Testis (tissue), 3 donors: Measurements from ENCODE around the gene PSD2. TPM values are rescaled to one million over a fixed set of nuclear protein-coding genes. Genes with fewer than 3 reads are reported as not detected.
A peak's percentile ranks its signal among the peaks of the same experiment; 100 is the strongest.

Experiments used
- DNase-seq: peaks from one replicate; pipeline ENCODE4 v3.0.0-alpha.2; 2019
- H3K27ac ChIP-seq, 2 donors: fragments of 200-600 bp; sonication (generic); one replicate each; pipeline ENCODE4 v1.5.1; 2019
- H3K27me3 ChIP-seq: fragments of 200-600 bp; sonication (generic); one replicate; pipeline ENCODE4 v1.5.1; 2019
- H3K36me3 ChIP-seq: fragments of 200-600 bp; sonication (generic); one replicate; pipeline ENCODE4 v1.5.1; 2017; ENCODE audit warnings: low read depth; ENCODE audit errors: missing control alignments
- H3K4me1 ChIP-seq: fragments of 200-600 bp; sonication (generic); one replicate; pipeline ENCODE4 v1.5.1; 2019
- H3K4me3 ChIP-seq, 2 donors: fragments of 200-600 bp; sonication (generic); one replicate each; pipeline ENCODE4 v1.5.1; 2017 to 2019
- H3K9me3 ChIP-seq: fragments of 200-600 bp; sonication (generic); one replicate; pipeline ENCODE4 v1.5.1; 2017
- POLR2A ChIP-seq: fragments of 450-650 bp; IDR thresholded peaks from one replicate; pipeline ENCODE4 v1.6.1; 2017; ENCODE audit warnings: antibody characterized with exemption, mild to moderate bottlenecking, moderate library complexity
- WGBS, 2 donors: methylation state at CpG; one replicate each; pipeline ENCODE4 v1.1.5; 2018; 5-methylcytosine and 5-hydroxymethylcytosine counted together
- intact Hi-C: fragments of 100-400 bp; cut with DNase I; formaldehyde crosslinking; loops from one replicate; pipeline ENCODE4 v1.15.1; 2023; ENCODE audit warnings: low total_unique reads
- polyA plus RNA-seq: library from polyadenylated mRNA; stranded (reverse); fragments of 350-450 nt; fragmentation: Illumina TruSeq; extraction: RNeasy Lipid Tissue Mini Kit (QIAGEN cat#74804); gene quantifications from one replicate; pipeline ENCODE4 v1.2.3, GENCODE V29; 2014; ENCODE audit warnings: low read depth, low replicate concordance; ENCODE audit not compliant: insufficient read depth
- total RNA-seq, 2 donors: library from RNA; depleted of rRNA; stranded (reverse); fragments of >200 nt; gene quantifications; one replicate each; pipeline ENCODE4 v1.2.3, GENCODE V29; 2016
- TF ChIP-seq, protein P1 (sequence below), 3 experiments: fragments of 450-650 bp in 2 of 3; fragments of 200-600 bp in 1 of 3; sonication (generic) in 1 of 3; IDR thresholded peaks; one replicate each; pipeline ENCODE4 v1.5.1; 2016 to 2019; ENCODE audit warnings: antibody characterized with exemption in 3 of 3, mild to moderate bottlenecking in 2 of 3, moderate library complexity in 1 of 3

The PSD2 gene
- total and polyA plus RNA-seq, 3 donors from 2014 or later: 1.6 to 2.0 (median 1.9) TPM

DNA sequence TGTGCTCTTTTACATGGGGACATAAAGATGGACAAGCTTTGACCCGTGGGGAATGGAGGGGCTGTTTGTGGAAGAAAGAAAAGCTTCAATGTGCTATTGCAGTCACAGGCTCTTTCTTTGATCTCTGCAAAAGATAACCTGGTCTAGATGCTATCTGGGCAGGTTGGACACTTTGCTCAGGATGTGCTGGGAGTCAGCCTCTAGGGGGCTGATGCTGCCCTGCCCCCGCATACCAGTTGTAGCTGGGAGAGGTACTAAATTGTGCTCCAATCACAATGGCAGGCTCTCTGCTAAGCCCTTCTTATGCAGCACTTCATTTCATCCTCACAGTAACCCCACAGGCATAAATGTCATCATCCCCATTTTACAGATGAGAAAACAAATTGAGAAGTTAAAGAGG is 67.2 kb downstream of the PSD2 start:
- DNase-seq: no peak
- intact Hi-C loops: loop anchor here (10.0 kb wide), 1 partner anchor 68 kb away; the partner anchor contains the start of gene PSD2
- Histone ChIP-seq H3K9me3 (no peaks in the 10 kb centered on the region), H3K27ac (no peak overlapping the region), H3K4me1 (peaks cover 27% of the 10 kb centered on the region), H3K36me3 (no peaks in the 10 kb centered on the region), H3K4me3 (no peak overlapping the region), H3K27me3 (no peaks in the 10 kb centered on the region)
- TF ChIP-seq POLR2A: no peak
- TF ChIP-seq, protein P1, sequence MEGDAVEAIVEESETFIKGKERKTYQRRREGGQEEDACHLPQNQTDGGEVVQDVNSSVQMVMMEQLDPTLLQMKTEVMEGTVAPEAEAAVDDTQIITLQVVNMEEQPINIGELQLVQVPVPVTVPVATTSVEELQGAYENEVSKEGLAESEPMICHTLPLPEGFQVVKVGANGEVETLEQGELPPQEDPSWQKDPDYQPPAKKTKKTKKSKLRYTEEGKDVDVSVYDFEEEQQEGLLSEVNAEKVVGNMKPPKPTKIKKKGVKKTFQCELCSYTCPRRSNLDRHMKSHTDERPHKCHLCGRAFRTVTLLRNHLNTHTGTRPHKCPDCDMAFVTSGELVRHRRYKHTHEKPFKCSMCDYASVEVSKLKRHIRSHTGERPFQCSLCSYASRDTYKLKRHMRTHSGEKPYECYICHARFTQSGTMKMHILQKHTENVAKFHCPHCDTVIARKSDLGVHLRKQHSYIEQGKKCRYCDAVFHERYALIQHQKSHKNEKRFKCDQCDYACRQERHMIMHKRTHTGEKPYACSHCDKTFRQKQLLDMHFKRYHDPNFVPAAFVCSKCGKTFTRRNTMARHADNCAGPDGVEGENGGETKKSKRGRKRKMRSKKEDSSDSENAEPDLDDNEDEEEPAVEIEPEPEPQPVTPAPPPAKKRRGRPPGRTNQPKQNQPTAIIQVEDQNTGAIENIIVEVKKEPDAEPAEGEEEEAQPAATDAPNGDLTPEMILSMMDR (IDR thresholded peaks at IDR 0.05): no peak
- WGBS, 2 donors: 79 to 84% methylated on average over 2 of the region's 2 CpGs

DNA sequence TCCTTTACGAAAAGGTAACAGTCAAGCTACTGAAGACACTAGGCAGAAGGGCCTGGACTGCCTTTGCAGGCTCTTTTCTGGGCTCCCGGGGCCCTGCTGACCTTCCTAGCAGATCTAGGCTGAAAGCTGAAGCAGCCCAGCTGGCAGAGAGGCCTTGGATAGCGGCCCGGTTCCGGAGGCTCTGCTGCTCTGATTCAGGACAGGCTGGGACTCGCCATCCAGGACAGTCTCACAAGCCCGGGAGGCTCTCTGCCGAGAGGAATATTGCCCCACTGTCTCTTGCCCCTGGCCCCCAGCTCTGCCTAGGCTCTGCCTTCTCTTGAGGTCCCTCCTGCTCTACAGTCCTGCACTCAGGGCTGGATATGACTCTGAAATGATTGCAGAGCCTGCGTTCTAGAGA is 67.8 kb downstream of the PSD2 start:
- Histone ChIP-seq H3K27ac (peak overlapping the region; percentile 4 to 61), H3K4me1 (peaks cover 32% of the 10 kb centered on the region), H3K9me3 (no peaks in the 10 kb centered on the region), H3K4me3 (no peak overlapping the region), H3K36me3 (no peaks in the 10 kb centered on the region), H3K27me3 (no peaks in the 10 kb centered on the region)
- intact Hi-C loops: loop anchor here (10.0 kb wide), 1 partner anchor 69 kb away; the partner anchor contains the start of gene PSD2
- TF ChIP-seq, protein P1 (IDR thresholded peaks at IDR 0.05): no peak
- no peak for TF ChIP-seq POLR2A
- WGBS, 2 donors: 51 to 58% methylated on average over 8 to 9 of the region's 9 CpGs
- peak; percentile 83 for DNase-seq

DNA sequence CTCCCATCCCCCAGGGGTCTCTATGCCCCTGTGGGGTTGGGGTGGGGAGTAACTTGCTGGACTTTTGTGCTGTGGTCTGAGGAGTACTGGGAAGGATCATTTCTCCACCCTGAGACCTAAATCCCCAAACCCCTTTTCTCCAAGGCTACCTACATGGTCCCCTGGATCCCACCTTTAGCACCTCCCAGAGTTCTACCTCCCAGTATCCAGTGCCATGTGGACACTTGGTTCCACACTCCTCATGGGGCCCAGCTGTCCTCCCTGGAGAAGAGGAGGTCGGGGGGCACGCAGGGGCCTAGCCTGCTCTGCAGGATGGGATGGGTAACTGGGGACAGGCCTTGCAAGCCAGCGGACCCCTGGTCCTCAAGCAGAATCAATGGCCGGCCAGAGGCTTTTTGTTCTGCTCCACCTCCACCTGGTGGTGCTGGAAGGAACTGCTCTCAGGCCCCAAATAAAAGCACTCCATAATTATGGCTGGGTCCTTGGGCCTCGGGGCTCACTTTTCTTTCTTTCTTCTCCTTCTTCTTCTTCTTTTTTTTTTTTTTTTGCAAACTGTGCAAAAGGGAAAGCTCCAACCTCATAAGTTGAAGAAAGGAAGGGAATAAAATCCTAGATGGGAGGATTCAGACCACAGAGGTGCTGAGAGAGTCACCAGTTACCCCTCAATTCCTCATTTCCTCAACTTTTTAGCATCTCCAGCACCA is 68.4 kb downstream of the PSD2 start:
- Histone ChIP-seq H3K4me3 (no peak overlapping the region), H3K27me3 (no peaks in the 10 kb centered on the region), H3K36me3 (no peaks in the 10 kb centered on the region), H3K4me1 (peaks cover 39% of the 10 kb centered on the region), H3K27ac (peak overlapping the region in 1 of 2 donors; percentile 61), H3K9me3 (no peaks in the 10 kb centered on the region)
- peak; percentile 83 for DNase-seq
- intact Hi-C loops: loop anchor here (10.0 kb wide), 1 partner anchor 69 kb away; the partner anchor contains the start of gene PSD2
- TF ChIP-seq, protein P1 (IDR thresholded peaks at IDR 0.05): peak; percentile 70 to 91 (median 91)
- TF ChIP-seq POLR2A: no peak
- WGBS, 2 donors: 36 to 48% methylated on average over 5 of the region's 5 CpGs

DNA sequence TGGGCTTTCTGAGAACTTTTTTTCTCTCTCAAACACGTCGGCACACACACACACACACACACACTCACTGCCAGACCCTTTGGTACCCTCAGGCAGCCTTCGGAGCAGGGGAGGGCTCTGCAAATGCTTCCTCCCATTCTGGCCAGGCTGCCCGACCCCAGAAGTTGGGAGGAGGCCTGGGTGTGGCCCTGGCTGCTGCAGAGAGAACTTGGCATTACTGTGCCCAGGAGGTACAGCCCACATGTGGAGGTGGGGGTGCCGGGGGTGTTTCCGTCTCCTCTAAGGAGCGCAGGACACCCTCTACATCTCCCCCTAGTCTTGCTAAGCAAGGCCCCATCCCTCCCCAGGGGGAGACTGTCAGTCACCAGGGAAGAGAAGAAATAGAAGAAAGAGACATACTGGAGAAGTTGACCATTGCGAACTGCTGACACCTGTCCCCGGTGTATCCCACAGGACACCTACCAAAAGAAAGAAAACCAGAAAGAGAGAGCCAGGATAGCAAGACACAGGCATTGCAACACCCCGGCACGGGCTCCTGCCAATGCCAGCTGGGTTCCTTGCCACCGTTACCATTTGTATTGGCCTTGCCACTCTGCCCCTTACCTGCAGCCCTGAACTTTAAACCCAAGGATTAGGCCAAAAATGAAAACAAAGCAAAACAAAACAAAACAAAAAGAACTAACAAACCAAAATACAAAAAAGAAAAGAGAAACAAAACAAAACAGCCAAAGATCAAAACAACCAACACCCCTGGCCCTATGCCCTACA is 69.3 kb downstream of the PSD2 start:
- TF ChIP-seq POLR2A: no peak
- TF ChIP-seq, protein P1 (IDR thresholded peaks at IDR 0.05): no peak
- DNase-seq: no peak
- WGBS, 2 donors: 78 to 79% methylated on average over 11 to 12 of the region's 12 CpGs
- intact Hi-C loops: loop anchor here (10.0 kb wide), 1 partner anchor 70 kb away; the partner anchor contains the start of gene PSD2
- Histone ChIP-seq H3K9me3 (no peaks in the 10 kb centered on the region), H3K27ac (no peak overlapping the region), H3K4me1 (peaks cover 48% of the 10 kb centered on the region), H3K4me3 (no peak overlapping the region), H3K27me3 (no peaks in the 10 kb centered on the region), H3K36me3 (no peaks in the 10 kb centered on the region)
